Right lobe of liver (tissue), 4 donors: ENCODE results near the gene ADIRF.
"Not testable (repeated sequence)": the region's sequence is repeated elsewhere in the genome, so short reads cannot be mapped to it uniquely, and the experiment has no call there.

Experiments used
- POLR2A ChIP-seq: fragments of 450-650 bp; IDR thresholded peaks from one replicate; pipeline ENCODE4 v1.6.1; 2017; ENCODE audit warnings: antibody characterized with exemption, mild to moderate bottlenecking
- TF ChIP-seq, protein P1 (sequence below), 4 donors: fragments of 200-600 bp in 3 of 4; fragments of 450-650 bp in 1 of 4; IDR thresholded peaks; one replicate each; pipeline versions ENCODE4 v1.5.1 to v1.8.0; 2016 to 2022; ENCODE audit warnings: antibody characterized with exemption in 4 of 4, mild to moderate bottlenecking in 2 of 4
- donor health status: DM: no; HTN: no; CAD: no.
- donor health status: DM: no; HTN: no; CAD: no.
- donor health status: DM: no; HTN: yes; CAD: no.

DNA sequence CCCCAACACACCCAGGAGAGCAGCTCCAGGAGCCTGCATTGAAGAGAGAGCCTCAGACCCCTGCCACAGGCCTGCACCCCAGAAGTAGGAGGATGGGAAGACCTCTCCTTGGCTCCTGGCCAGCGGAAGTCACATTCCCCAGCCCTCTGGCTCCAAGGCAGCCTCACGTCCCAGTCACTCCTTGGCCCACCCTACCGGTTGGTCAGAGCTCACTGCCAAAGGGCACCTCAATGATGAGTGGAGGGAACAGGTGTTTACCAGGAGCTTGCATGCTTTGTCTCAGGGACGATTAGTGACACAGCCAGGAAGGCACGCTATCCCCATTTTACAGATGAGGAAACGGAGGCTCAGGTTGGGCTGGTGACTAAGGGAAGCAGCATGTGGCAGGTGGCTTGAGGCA is 50.8 kb downstream of the ADIRF start:
- TF ChIP-seq, protein P1, sequence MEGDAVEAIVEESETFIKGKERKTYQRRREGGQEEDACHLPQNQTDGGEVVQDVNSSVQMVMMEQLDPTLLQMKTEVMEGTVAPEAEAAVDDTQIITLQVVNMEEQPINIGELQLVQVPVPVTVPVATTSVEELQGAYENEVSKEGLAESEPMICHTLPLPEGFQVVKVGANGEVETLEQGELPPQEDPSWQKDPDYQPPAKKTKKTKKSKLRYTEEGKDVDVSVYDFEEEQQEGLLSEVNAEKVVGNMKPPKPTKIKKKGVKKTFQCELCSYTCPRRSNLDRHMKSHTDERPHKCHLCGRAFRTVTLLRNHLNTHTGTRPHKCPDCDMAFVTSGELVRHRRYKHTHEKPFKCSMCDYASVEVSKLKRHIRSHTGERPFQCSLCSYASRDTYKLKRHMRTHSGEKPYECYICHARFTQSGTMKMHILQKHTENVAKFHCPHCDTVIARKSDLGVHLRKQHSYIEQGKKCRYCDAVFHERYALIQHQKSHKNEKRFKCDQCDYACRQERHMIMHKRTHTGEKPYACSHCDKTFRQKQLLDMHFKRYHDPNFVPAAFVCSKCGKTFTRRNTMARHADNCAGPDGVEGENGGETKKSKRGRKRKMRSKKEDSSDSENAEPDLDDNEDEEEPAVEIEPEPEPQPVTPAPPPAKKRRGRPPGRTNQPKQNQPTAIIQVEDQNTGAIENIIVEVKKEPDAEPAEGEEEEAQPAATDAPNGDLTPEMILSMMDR (IDR thresholded peaks at IDR 0.05), result not testable (repeated sequence)
- TF ChIP-seq POLR2A, result not testable (repeated sequence)
